ENCODE results near the gene SLC25A31.

SLC25A31 gene

DNA sequence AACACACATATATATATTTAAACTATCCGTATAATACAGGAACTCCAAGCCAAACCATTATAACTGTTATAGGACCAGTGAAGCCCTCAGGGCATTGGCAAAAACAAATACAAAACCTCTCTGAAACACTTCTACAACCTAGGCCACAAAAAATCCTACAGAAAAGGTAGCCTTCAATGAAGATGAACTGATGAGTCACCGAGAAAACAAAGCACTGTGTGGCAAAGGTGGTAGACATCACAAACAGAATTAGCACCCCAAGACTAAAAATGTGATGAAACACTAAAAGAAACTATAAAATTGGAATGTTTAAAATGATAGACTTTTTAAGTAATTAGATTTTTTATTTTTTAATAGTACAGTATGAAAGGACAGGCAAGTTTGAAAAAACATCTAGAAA, 46.4 kb downstream of the SLC25A31 start:
- H3K4me3 ChIP-seq (ENCODE audit: control insufficient read depth in 1 of 7, extremely low read depth in 1 of 7, insufficient read depth in 4 of 7, low read depth in 2 of 7, low read length in 6 of 7): no peak overlapping the region
- peaks cover 0 to 5% (median 4%) of the 10 kb centered on the region in 4 experiments for H3K4me1 ChIP-seq (ENCODE audit: control extremely low read depth in 1 of 4, control insufficient read depth in 4 of 4, insufficient read depth in 4 of 4, low read length in 3 of 4)
- no peak overlapping the region for H3K27ac ChIP-seq (ENCODE audit: insufficient read depth in 1 of 2, low read depth in 1 of 2, low read length in 2 of 2, poor library complexity in 1 of 2, severe bottlenecking in 2 of 2)
- H3K27me3 ChIP-seq (replicated peaks in 2 of 5; ENCODE audit: control insufficient read depth in 4 of 5, insufficient read depth in 5 of 5, low read length in 4 of 5): peaks cover 0 to 15% (median 8%) of the 10 kb centered on the region in 5 experiments
- WGBS (ENCODE audit: insufficient coverage): no CpG with 5 or more reads among the region's 2 CpGs
- H3K36me3 ChIP-seq (ENCODE audit: control insufficient read depth in 4 of 4, insufficient read depth in 4 of 4, low read length in 3 of 4): no peaks in the 10 kb centered on the region
- CTCF ChIA-PET: no interaction called here
- DNase-seq: no peak
- POLR2A ChIA-PET: no interaction called here
- no peaks in the 10 kb centered on the region for H3K9me3 ChIP-seq (ENCODE audit: control extremely low read depth in 1 of 5, control insufficient read depth in 4 of 5, insufficient read depth in 2 of 5, low read depth in 1 of 5, low read length in 4 of 5)

DNA sequence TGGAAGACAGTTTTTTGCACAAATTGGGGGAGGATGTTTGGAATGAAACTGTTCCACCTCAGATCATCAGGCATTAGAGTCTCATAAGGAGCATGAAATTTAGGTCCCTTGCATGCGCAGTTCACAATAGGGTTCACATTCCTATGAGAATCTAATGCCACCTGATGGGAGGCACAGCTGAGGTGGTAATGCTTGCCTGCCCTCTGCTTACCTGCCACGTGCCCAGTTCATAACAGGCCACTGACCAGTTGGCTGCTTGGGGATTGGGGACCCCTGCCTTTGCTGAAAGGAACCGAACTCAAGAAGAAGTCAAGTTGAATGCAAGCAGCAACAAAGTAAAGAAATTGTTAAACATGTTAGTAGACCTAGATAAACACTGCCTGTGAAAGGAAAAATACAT, 47.3 kb downstream of the SLC25A31 start:
- DNase-seq: no peak
- Histone ChIP-seq H3K27ac (ENCODE audit: insufficient read depth in 1 of 2, low read depth in 1 of 2, low read length in 2 of 2, poor library complexity in 1 of 2, severe bottlenecking in 2 of 2) (no peak overlapping the region), H3K4me1 (ENCODE audit: control extremely low read depth in 1 of 4, control insufficient read depth in 4 of 4, insufficient read depth in 4 of 4, low read length in 3 of 4) (peaks cover 0 to 13% (median 12%) of the 10 kb centered on the region in 4 experiments), H3K27me3 (replicated peaks in 2 of 5; ENCODE audit: control insufficient read depth in 4 of 5, insufficient read depth in 5 of 5, low read length in 4 of 5) (peaks cover 0 to 15% (median 8%) of the 10 kb centered on the region in 5 experiments), H3K4me3 (ENCODE audit: control insufficient read depth in 1 of 7, extremely low read depth in 1 of 7, insufficient read depth in 4 of 7, low read depth in 2 of 7, low read length in 6 of 7) (no peak overlapping the region), H3K9me3 (ENCODE audit: control extremely low read depth in 1 of 5, control insufficient read depth in 4 of 5, insufficient read depth in 2 of 5, low read depth in 1 of 5, low read length in 4 of 5) (no peaks in the 10 kb centered on the region), H3K36me3 (ENCODE audit: control insufficient read depth in 4 of 4, insufficient read depth in 4 of 4, low read length in 3 of 4) (no peaks in the 10 kb centered on the region)
- POLR2A ChIA-PET: no interaction called here
- CTCF ChIA-PET: no interaction called here
- WGBS (ENCODE audit: insufficient coverage): 100% methylated on average over 1 of the region's 3 CpGs

GRCh38 chr4:127778102-127778501, 47.9 kb downstream of the SLC25A31 start:
- Histone ChIP-seq H3K9me3 (ENCODE audit: control extremely low read depth in 1 of 5, control insufficient read depth in 4 of 5, insufficient read depth in 2 of 5, low read depth in 1 of 5, low read length in 4 of 5) (no peaks in the 10 kb centered on the region), H3K4me3 (ENCODE audit: control insufficient read depth in 1 of 7, extremely low read depth in 1 of 7, insufficient read depth in 4 of 7, low read depth in 2 of 7, low read length in 6 of 7) (no peak overlapping the region), H3K36me3 (ENCODE audit: control insufficient read depth in 4 of 4, insufficient read depth in 4 of 4, low read length in 3 of 4) (no peaks in the 10 kb centered on the region), H3K4me1 (ENCODE audit: control extremely low read depth in 1 of 4, control insufficient read depth in 4 of 4, insufficient read depth in 4 of 4, low read length in 3 of 4) (peaks cover 0 to 19% (median 17%) of the 10 kb centered on the region in 4 experiments), H3K27me3 (replicated peaks in 2 of 5; ENCODE audit: control insufficient read depth in 4 of 5, insufficient read depth in 5 of 5, low read length in 4 of 5) (peaks cover 0 to 19% (median 8%) of the 10 kb centered on the region in 5 experiments), H3K27ac (ENCODE audit: insufficient read depth in 1 of 2, low read depth in 1 of 2, low read length in 2 of 2, poor library complexity in 1 of 2, severe bottlenecking in 2 of 2) (no peak overlapping the region)
- WGBS (ENCODE audit: insufficient coverage): no CpG with 5 or more reads among the region's 2 CpGs
- POLR2A ChIA-PET: no interaction called here
- no peak for DNase-seq
- CTCF ChIA-PET: no interaction called here

- Histone ChIP-seq H3K27ac (ENCODE audit: insufficient read depth in 1 of 2, low read depth in 1 of 2, low read length in 2 of 2, poor library complexity in 1 of 2, severe bottlenecking in 2 of 2) (no peak overlapping the region), H3K4me3 (ENCODE audit: control insufficient read depth in 1 of 7, extremely low read depth in 1 of 7, insufficient read depth in 4 of 7, low read depth in 2 of 7, low read length in 6 of 7) (no peak overlapping the region), H3K36me3 (ENCODE audit: control insufficient read depth in 4 of 4, insufficient read depth in 4 of 4, low read length in 3 of 4) (no peaks in the 10 kb centered on the region), H3K9me3 (ENCODE audit: control extremely low read depth in 1 of 5, control insufficient read depth in 4 of 5, insufficient read depth in 2 of 5, low read depth in 1 of 5, low read length in 4 of 5) (no peaks in the 10 kb centered on the region), H3K27me3 (replicated peaks in 2 of 5; ENCODE audit: control insufficient read depth in 4 of 5, insufficient read depth in 5 of 5, low read length in 4 of 5) (peaks cover 0 to 23% (median 10%) of the 10 kb centered on the region in 5 experiments), H3K4me1 (ENCODE audit: control extremely low read depth in 1 of 4, control insufficient read depth in 4 of 4, insufficient read depth in 4 of 4, low read length in 3 of 4) (peaks cover 0 to 22% (median 21%) of the 10 kb centered on the region in 4 experiments)
- WGBS (ENCODE audit: insufficient coverage): 97% methylated on average over 10 of the region's 12 CpGs
- ChIA-PET POLR2A (no interaction called here), CTCF (no interaction called here)
- DNase-seq: no peak
Measured at GRCh38 chr4:127780598-127780997, 50.4 kb downstream of the SLC25A31 start.

- DNase-seq: peak in 2 of 3 donors; percentile 66 to 72
- Histone ChIP-seq H3K36me3 (ENCODE audit: control insufficient read depth in 4 of 4, insufficient read depth in 4 of 4, low read length in 3 of 4) (no peaks in the 10 kb centered on the region), H3K4me3 (ENCODE audit: control insufficient read depth in 1 of 7, extremely low read depth in 1 of 7, insufficient read depth in 4 of 7, low read depth in 2 of 7, low read length in 6 of 7) (peak overlapping the region; percentile 61 to 89 (median 75)), H3K27ac (ENCODE audit: insufficient read depth in 1 of 2, low read depth in 1 of 2, low read length in 2 of 2, poor library complexity in 1 of 2, severe bottlenecking in 2 of 2) (no peak overlapping the region), H3K4me1 (ENCODE audit: control extremely low read depth in 1 of 4, control insufficient read depth in 4 of 4, insufficient read depth in 4 of 4, low read length in 3 of 4) (peaks cover 0 to 22% (median 21%) of the 10 kb centered on the region in 4 experiments), H3K27me3 (replicated peaks in 2 of 5; ENCODE audit: control insufficient read depth in 4 of 5, insufficient read depth in 5 of 5, low read length in 4 of 5) (peaks cover 0 to 23% (median 10%) of the 10 kb centered on the region in 5 experiments), H3K9me3 (ENCODE audit: control extremely low read depth in 1 of 5, control insufficient read depth in 4 of 5, insufficient read depth in 2 of 5, low read depth in 1 of 5, low read length in 4 of 5) (no peaks in the 10 kb centered on the region)
- ChIA-PET CTCF (interaction anchor here (1.0 kb wide), 1 partner anchor 48 kb away, joined by 3 read pairs; no protein-coding TSS in a partner anchor), POLR2A (no interaction called here)
- 17% methylated on average over 33 of the region's 43 CpGs for WGBS (ENCODE audit: insufficient coverage)
Measured at GRCh38 chr4:127781300-127782024, 51.3 kb downstream of the SLC25A31 start.

DNA sequence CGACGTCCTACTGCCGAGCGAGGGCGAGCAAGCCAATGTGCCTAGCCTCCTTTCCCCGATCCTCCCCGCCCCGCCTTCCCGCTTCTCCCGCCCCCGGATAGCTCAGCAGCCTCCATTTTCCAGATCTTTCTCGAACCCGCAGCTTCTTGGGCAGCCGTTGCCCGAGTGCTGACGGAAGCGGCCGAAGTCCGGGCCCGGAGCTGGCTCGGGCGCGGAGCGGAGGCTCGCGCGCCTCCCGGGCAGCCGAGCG, 51.8 kb downstream of the SLC25A31 start:
- POLR2A ChIA-PET: no interaction called here
- Histone ChIP-seq H3K9me3 (ENCODE audit: control extremely low read depth in 1 of 5, control insufficient read depth in 4 of 5, insufficient read depth in 2 of 5, low read depth in 1 of 5, low read length in 4 of 5) (no peaks in the 10 kb centered on the region), H3K27me3 (replicated peaks in 2 of 5; ENCODE audit: control insufficient read depth in 4 of 5, insufficient read depth in 5 of 5, low read length in 4 of 5) (peaks cover 0 to 23% (median 10%) of the 10 kb centered on the region in 5 experiments), H3K36me3 (ENCODE audit: control insufficient read depth in 4 of 4, insufficient read depth in 4 of 4, low read length in 3 of 4) (no peaks in the 10 kb centered on the region), H3K4me1 (ENCODE audit: control extremely low read depth in 1 of 4, control insufficient read depth in 4 of 4, insufficient read depth in 4 of 4, low read length in 3 of 4) (peaks cover 0 to 22% (median 21%) of the 10 kb centered on the region in 4 experiments), H3K4me3 (ENCODE audit: control insufficient read depth in 1 of 7, extremely low read depth in 1 of 7, insufficient read depth in 4 of 7, low read depth in 2 of 7, low read length in 6 of 7) (peak overlapping the region; percentile 61 to 89 (median 75)), H3K27ac (ENCODE audit: insufficient read depth in 1 of 2, low read depth in 1 of 2, low read length in 2 of 2, poor library complexity in 1 of 2, severe bottlenecking in 2 of 2) (no peak overlapping the region)
- 0% methylated on average over 28 of the region's 30 CpGs for WGBS (ENCODE audit: insufficient coverage)
- CTCF ChIA-PET: interaction anchor here (1.0 kb wide), 1 partner anchor 49 kb away, joined by 3 read pairs; no protein-coding TSS in a partner anchor
- no peak for DNase-seq

DNA sequence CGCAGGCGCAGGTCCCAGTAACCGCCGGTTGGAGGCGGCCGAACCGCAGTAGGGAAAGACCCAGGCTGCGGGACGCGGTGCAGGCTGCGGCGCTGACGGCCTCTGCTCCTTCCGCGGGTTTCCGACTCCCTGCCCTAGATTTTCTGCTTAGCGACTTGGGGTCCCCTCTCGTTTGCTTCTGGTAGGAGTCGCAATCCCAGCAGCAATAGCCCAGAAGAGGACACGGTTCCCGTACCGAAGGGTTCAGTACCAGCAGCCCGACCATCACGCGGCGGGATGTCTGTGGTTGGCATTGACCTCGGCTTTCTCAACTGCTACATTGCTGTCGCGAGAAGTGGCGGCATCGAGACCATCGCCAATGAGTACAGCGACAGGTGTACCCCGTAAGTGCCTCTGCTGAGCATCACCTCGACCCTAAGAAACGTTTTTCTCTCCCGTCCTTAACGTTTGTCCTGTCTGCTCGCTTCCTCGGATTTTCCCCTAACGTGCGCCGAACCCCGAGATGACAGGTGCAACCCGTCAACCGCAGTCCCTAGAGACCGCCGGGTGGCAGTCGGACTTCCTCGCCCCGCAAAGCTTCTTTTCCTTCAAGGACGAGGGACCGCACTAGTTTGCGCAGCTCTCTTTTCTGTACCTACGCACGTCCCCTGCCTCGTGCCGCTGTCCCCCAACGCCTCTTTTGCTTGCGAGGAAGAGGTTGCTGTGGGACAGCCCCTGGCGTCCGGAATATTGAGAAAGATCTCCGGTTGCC, 52.2 kb downstream of the SLC25A31 start, which contains the start of gene HSPA4L:
HSPA4L (plus strand) TSS at position 48 of the 751 bp plus-strand sequence; CDS start at position 277, 229 bp downstream.
- peak within 1 kb of the TSS in 1 of 2 experiments; percentile 9 for H3K27ac ChIP-seq (ENCODE audit: insufficient read depth in 1 of 2, low read depth in 1 of 2, low read length in 2 of 2, poor library complexity in 1 of 2, severe bottlenecking in 2 of 2)

More for the DNA sequence above, 52.2 kb downstream of the SLC25A31 start, which contains the start of gene HSPA4L:
- H3K9me3 ChIP-seq (ENCODE audit: control extremely low read depth in 1 of 5, control insufficient read depth in 4 of 5, insufficient read depth in 2 of 5, low read depth in 1 of 5, low read length in 4 of 5): no peaks in the 10 kb centered on the region
- H3K4me3 ChIP-seq (ENCODE audit: control insufficient read depth in 1 of 7, extremely low read depth in 1 of 7, insufficient read depth in 4 of 7, low read depth in 2 of 7, low read length in 6 of 7): peak within 1 kb of the TSS; percentile 61 to 89 (median 75)
- DNase-seq: peak; percentile 66 to 86 (median 86)
- peaks cover 0 to 23% (median 10%) of the 10 kb centered on the region in 5 experiments for H3K27me3 ChIP-seq (replicated peaks in 2 of 5; ENCODE audit: control insufficient read depth in 4 of 5, insufficient read depth in 5 of 5, low read length in 4 of 5)
- ChIA-PET CTCF (interaction anchor here (0.6 to 1.0 kb wide), 2 partner anchors 49 to 55 kb away, joined by 3 read pairs; no protein-coding TSS in a partner anchor), POLR2A (interaction anchor here (0.7 kb wide), 2 partner anchors 196 to 641 kb away, joined by 3 to 7 read pairs; no protein-coding TSS in a partner anchor)
- peaks cover 0 to 22% (median 21%) of the 10 kb centered on the region in 4 experiments for H3K4me1 ChIP-seq (ENCODE audit: control extremely low read depth in 1 of 4, control insufficient read depth in 4 of 4, insufficient read depth in 4 of 4, low read length in 3 of 4)
- no peaks in the 10 kb centered on the region for H3K36me3 ChIP-seq (ENCODE audit: control insufficient read depth in 4 of 4, insufficient read depth in 4 of 4, low read length in 3 of 4)
- under 1% methylated on average over 60 of the region's 63 CpGs for WGBS (ENCODE audit: insufficient coverage)

Data from common myeloid progenitor, CD34-positive (primary cell).